ENCODE measurements around the gene RRM1. TPM values are rescaled to one million over a fixed set of nuclear protein-coding genes. Genes with fewer than 3 reads are reported as not detected.
A peak's percentile ranks its signal among the peaks of the same experiment; 100 is the strongest.

Gene RRM1
- total and polyA plus RNA-seq, 8 donors, result 3.3 to 27.8 (median 17.8) TPM

GRCh38 chr11:4074266-4074665 is 20.3 kb upstream of the RRM1 start:
- FAIRE-seq, result no peak
- no peak for ATAC-seq
- DNase-seq, result no peak
- intact Hi-C loops (cut with DNase I), result loop anchor here in 1 of 3 donors (5.0 kb wide), 1 partner anchor 222 kb away; no protein-coding TSS in a partner anchor
- Histone ChIP-seq H3K9me3 (no peaks in the 10 kb centered on the region), H3K4me3 (no peak overlapping the region), H3K4me1 (no peaks in the 10 kb centered on the region), H3K27me3 (no peaks in the 10 kb centered on the region), H3K27ac (no peak overlapping the region), H3K36me3 (no peaks in the 10 kb centered on the region)
- WGBS, 2 donors, result 94 to 96% methylated on average over 7 of the region's 7 CpGs
- TF ChIP-seq CTCF (IDR thresholded peaks at IDR 0.05), result no peak

DNA sequence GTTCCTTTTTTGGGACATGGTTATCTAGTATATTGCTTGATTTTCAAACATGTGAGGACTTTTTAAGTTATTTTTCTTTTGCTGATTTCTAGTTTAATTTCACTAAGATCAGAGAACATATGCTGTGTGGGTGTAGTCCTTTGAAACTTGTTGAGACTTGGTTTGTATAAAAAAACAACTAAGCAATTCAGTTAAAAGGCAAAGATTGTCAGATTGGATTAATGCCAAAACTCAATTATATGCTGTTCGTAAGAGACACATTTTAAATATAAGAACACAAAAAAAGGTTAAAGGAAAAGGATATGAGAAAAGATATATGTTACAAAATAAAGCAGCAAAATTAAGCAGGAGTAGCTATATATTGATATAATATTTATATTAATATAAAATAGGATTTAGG is 17.8 kb upstream of the RRM1 start:
- Histone ChIP-seq H3K4me1 (no peaks in the 10 kb centered on the region), H3K36me3 (no peaks in the 10 kb centered on the region), H3K9me3 (no peaks in the 10 kb centered on the region), H3K27ac (no peak overlapping the region), H3K4me3 (no peak overlapping the region), H3K27me3 (no peaks in the 10 kb centered on the region)
- FAIRE-seq, result peak; percentile 34
- DNase-seq, result no peak
- intact Hi-C loops (cut with DNase I), result no loop called here
- no peak for ATAC-seq
- no peak for TF ChIP-seq CTCF (IDR thresholded peaks at IDR 0.05)
- 68 to 73% methylated on average over 1 of the region's 1 CpG for WGBS, 2 donors

- H3K27me3 ChIP-seq, result no peaks in the 10 kb centered on the region
- no peak overlapping the region for H3K27ac ChIP-seq
- FAIRE-seq, result no peak
- 80 to 95% methylated on average over 8 to 9 of the region's 9 CpGs for WGBS, 2 donors
- DNase-seq, result no peak
- H3K4me1 ChIP-seq, result no peaks in the 10 kb centered on the region
- H3K9me3 ChIP-seq, result no peaks in the 10 kb centered on the region
- no peak for TF ChIP-seq CTCF (IDR thresholded peaks at IDR 0.05)
- no peak overlapping the region for H3K4me3 ChIP-seq
- no peak for ATAC-seq
- H3K36me3 ChIP-seq, result peaks cover 0 to 18% (median 0%) of the 10 kb centered on the region in 3 donors
- intact Hi-C loops (cut with DNase I), result loop anchor here in 1 of 3 donors (5.0 kb wide), 1 partner anchor 236 kb away; no protein-coding TSS in a partner anchor
These were observed 11.4 kb upstream of the RRM1 start for GRCh38 chr11:4083198-4083597.

GRCh38 chr11:4084406-4085125 is 10.0 kb upstream of the RRM1 start:
- FAIRE-seq (no peak), DNase-seq (no peak), ATAC-seq (no peak)
- intact Hi-C loops (cut with DNase I), result loop anchor here in 1 of 3 donors (5.0 kb wide), 1 partner anchor 237 kb away; no protein-coding TSS in a partner anchor
- TF ChIP-seq CTCF (IDR thresholded peaks at IDR 0.05), result no peak
- no peaks in the 10 kb centered on the region for H3K4me1 ChIP-seq
- no peak overlapping the region for H3K27ac ChIP-seq
- H3K36me3 ChIP-seq, result peaks cover 0 to 18% (median 0%) of the 10 kb centered on the region in 3 donors
- H3K27me3 ChIP-seq, result no peaks in the 10 kb centered on the region
- WGBS, 2 donors, result 94% methylated on average over 12 of the region's 12 CpGs
- no peaks in the 10 kb centered on the region for H3K9me3 ChIP-seq
- no peak overlapping the region for H3K4me3 ChIP-seq

DNA sequence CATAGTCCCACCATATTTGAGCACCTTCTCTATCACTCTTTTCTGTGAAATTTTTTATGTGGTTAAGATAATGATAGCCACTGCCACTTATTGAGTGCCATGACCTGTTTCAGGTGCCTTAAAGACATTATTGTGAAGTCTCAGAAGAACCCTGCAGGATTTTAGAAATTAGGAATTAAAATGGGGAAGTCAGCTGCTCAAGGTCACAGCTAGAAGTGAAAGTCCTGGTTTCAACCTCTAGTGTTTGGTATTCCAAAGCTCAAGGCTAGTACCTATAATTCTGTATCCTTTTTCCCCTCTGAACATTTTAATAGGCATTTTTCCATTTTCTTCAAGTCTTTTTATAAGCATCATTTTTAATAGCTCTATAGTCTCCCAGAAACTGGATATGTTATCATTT is 9.0 kb upstream of the RRM1 start:
- FAIRE-seq, result no peak
- Histone ChIP-seq H3K27me3 (no peaks in the 10 kb centered on the region), H3K4me1 (no peaks in the 10 kb centered on the region), H3K36me3 (peaks cover 0 to 18% (median 0%) of the 10 kb centered on the region in 3 donors), H3K27ac (no peak overlapping the region), H3K4me3 (no peak overlapping the region), H3K9me3 (no peaks in the 10 kb centered on the region)
- DNase-seq, result no peak
- no peak for TF ChIP-seq CTCF (IDR thresholded peaks at IDR 0.05)
- no peak for ATAC-seq
- intact Hi-C loops (cut with DNase I), result no loop called here
